GM19351 (cell line): Measurements from ENCODE around the gene FAM72A.
"Not testable (repeated sequence)": the region's sequence is repeated elsewhere in the genome, so short reads cannot be mapped to it uniquely, and the experiment has no call there.

Experiments
- ATAC-seq: cut with Tn5 transposase; IDR thresholded peaks from one replicate; pipeline ENCODE4 v1.9.1; 2021; ENCODE audit warnings: mild to moderate bottlenecking, moderate library complexity; ENCODE audit not compliant: unreplicated experiment

The FAM72A gene

GRCh38 chr1:206202789-206203363 lies at the start of gene FAM72A:
Gene FAM72A, minus strand, starts transcription at chr1:206202839. Its CDS starts 814 bp downstream, at chr1:206202025.
- ATAC-seq = peak; percentile 81

GRCh38 chr1:206250953-206251681 lies 48.5 kb upstream of the FAM72A start:
- peak; percentile 87 for ATAC-seq

- ATAC-seq = not testable (repeated sequence)
Measured at GRCh38 chr1:206246129-206246886, 43.7 kb upstream of the FAM72A start.

GRCh38 chr1:206245479-206245878 lies 42.8 kb upstream of the FAM72A start:
- ATAC-seq = not testable (repeated sequence)

GRCh38 chr1:206243335-206243734 lies 40.7 kb upstream of the FAM72A start:
- ATAC-seq = peak; percentile 99

- peak; percentile 50 for ATAC-seq
Measured at GRCh38 chr1:206240288-206240687, 37.6 kb upstream of the FAM72A start.

GRCh38 chr1:206235190-206235589 lies 32.6 kb upstream of the FAM72A start:
- ATAC-seq = not testable (repeated sequence)

- ATAC-seq = not testable (repeated sequence)
Measured at GRCh38 chr1:206234189-206234916, 31.7 kb upstream of the FAM72A start.

GRCh38 chr1:206232970-206233645 lies 30.5 kb upstream of the FAM72A start:
- peak; percentile 79 for ATAC-seq

- ATAC-seq = not testable (repeated sequence)
Measured at GRCh38 chr1:206231989-206232388, 29.4 kb upstream of the FAM72A start.

GRCh38 chr1:206229286-206229685 lies 26.6 kb upstream of the FAM72A start:
- ATAC-seq = not testable (repeated sequence)

GRCh38 chr1:206226886-206227285 lies 24.2 kb upstream of the FAM72A start:
- not testable (repeated sequence) for ATAC-seq

- ATAC-seq = not testable (repeated sequence)
Measured at GRCh38 chr1:206225386-206225785, 22.7 kb upstream of the FAM72A start.

- ATAC-seq = not testable (repeated sequence)
Measured at GRCh38 chr1:206224190-206224776, 21.6 kb upstream of the FAM72A start.

GRCh38 chr1:206221585-206221984 lies 18.9 kb upstream of the FAM72A start:
- not testable (repeated sequence) for ATAC-seq

- not testable (repeated sequence) for ATAC-seq
Measured at GRCh38 chr1:206220332-206221000, 17.8 kb upstream of the FAM72A start.

GRCh38 chr1:206219514-206220331 lies 17.1 kb upstream of the FAM72A start:
- not testable (repeated sequence) for ATAC-seq

GRCh38 chr1:206218765-206219164 lies 16.1 kb upstream of the FAM72A start:
- not testable (repeated sequence) for ATAC-seq
